ENCODE measurements around the gene MRPL21. TPM values are rescaled to one million over a fixed set of nuclear protein-coding genes. Genes with fewer than 3 reads are reported as not detected.

Gene MRPL21
- polyA plus RNA-seq, 1 donor (not counting 4 experiments of a cell fraction or from before 2014, with no cell fraction given), result 120 TPM

- dilution Hi-C loops (cut with MboI; ENCODE audit: extremely low pct_ligation_motif_present, low sequenced_read_pairs), result no loop called here
- no peaks in the 10 kb centered on the region for H3K4me1 ChIP-seq (ENCODE audit: control insufficient read depth, extremely low read depth, insufficient read depth, low read length)
- H3K79me2 ChIP-seq (ENCODE audit: control insufficient read depth, insufficient read depth, low read length), result no peaks in the 10 kb centered on the region
- H3K36me3 ChIP-seq (ENCODE audit: control insufficient read depth in 2 of 2, extremely low read depth in 1 of 2, insufficient read depth in 2 of 2, low read length in 2 of 2), result peaks cover 18 to 22% of the 10 kb centered on the region in 2 experiments
- DNase-seq (ENCODE audit: low read depth, low spot score) (no peak), FAIRE-seq (no peak)
- H3K9me3 ChIP-seq (ENCODE audit: control insufficient read depth, low read depth, low read length), result peaks cover 5% of the 10 kb centered on the region
- no peak overlapping the region for H2AFZ ChIP-seq (ENCODE audit: control insufficient read depth, low read length)
- no peaks in the 10 kb centered on the region for H4K20me1 ChIP-seq (ENCODE audit: control insufficient read depth, extremely low read depth, insufficient read depth, low read length)
- H3K9ac ChIP-seq (ENCODE audit: control insufficient read depth, extremely low read depth, insufficient read depth, low read length), result no peak overlapping the region
- H3K27me3 ChIP-seq (ENCODE audit: control insufficient read depth, extremely low read depth, insufficient read depth, low read length), result no peaks in the 10 kb centered on the region
- no peak overlapping the region for H3K4me2 ChIP-seq (ENCODE audit: control insufficient read depth, extremely low read depth, insufficient read depth, low read depth, low read length)
- no peak overlapping the region for H3K4me3 ChIP-seq (ENCODE audit: control insufficient read depth in 2 of 3, extremely low read depth in 1 of 3, insufficient read depth in 2 of 3, low read depth in 1 of 3, low read length in 3 of 3)
- no peak for TF ChIP-seq CTCF (optimal IDR thresholded peaks at IDR 0.05 in 1 of 3, IDR thresholded peaks at IDR 0.05 in 1 of 3, conservative IDR thresholded peaks at IDR 0.05 in 1 of 3; ENCODE audit: extremely low read depth in 1 of 3, insufficient read depth in 2 of 3, low read length in 3 of 3)
- TF ChIP-seq EZH2 (IDR thresholded peaks at IDR 0.05; ENCODE audit: low read length), result no peak
- H3K9me1 ChIP-seq (ENCODE audit: control insufficient read depth, extremely low read depth, insufficient read depth, low read length), result no peaks in the 10 kb centered on the region
- no peak overlapping the region for H3K27ac ChIP-seq (ENCODE audit: control insufficient read depth, insufficient read depth, low read length)
Observed at GRCh38 chr11:68929135-68929534, 25.5 kb upstream of the MRPL21 start.

- Histone ChIP-seq H3K36me3 (ENCODE audit: control insufficient read depth in 2 of 2, extremely low read depth in 1 of 2, insufficient read depth in 2 of 2, low read length in 2 of 2) (peaks cover 16 to 24% of the 10 kb centered on the region in 2 experiments), H3K9me3 (ENCODE audit: control insufficient read depth, low read depth, low read length) (peaks cover 5% of the 10 kb centered on the region)
- no peak for FAIRE-seq
Observed at GRCh38 chr11:68928136-68928880, 24.7 kb upstream of the MRPL21 start.

More at GRCh38 chr11:68928136-68928880, 24.7 kb upstream of the MRPL21 start:
- no peaks in the 10 kb centered on the region for H4K20me1 ChIP-seq (ENCODE audit: control insufficient read depth, extremely low read depth, insufficient read depth, low read length)
- H3K9ac ChIP-seq (ENCODE audit: control insufficient read depth, extremely low read depth, insufficient read depth, low read length), result no peak overlapping the region
- dilution Hi-C loops (cut with MboI; ENCODE audit: extremely low pct_ligation_motif_present, low sequenced_read_pairs), result no loop called here
- DNase-seq (ENCODE audit: low read depth, low spot score), result no peak
- H3K27ac ChIP-seq (ENCODE audit: control insufficient read depth, insufficient read depth, low read length), result no peak overlapping the region
- no peak overlapping the region for H3K4me3 ChIP-seq (ENCODE audit: control insufficient read depth in 2 of 3, extremely low read depth in 1 of 3, insufficient read depth in 2 of 3, low read depth in 1 of 3, low read length in 3 of 3)
- no peaks in the 10 kb centered on the region for H3K27me3 ChIP-seq (ENCODE audit: control insufficient read depth, extremely low read depth, insufficient read depth, low read length)
- no peaks in the 10 kb centered on the region for H3K9me1 ChIP-seq (ENCODE audit: control insufficient read depth, extremely low read depth, insufficient read depth, low read length)
- H3K4me2 ChIP-seq (ENCODE audit: control insufficient read depth, extremely low read depth, insufficient read depth, low read depth, low read length), result no peak overlapping the region
- TF ChIP-seq EZH2 (IDR thresholded peaks at IDR 0.05; ENCODE audit: low read length) (no peak), CTCF (optimal IDR thresholded peaks at IDR 0.05 in 1 of 3, IDR thresholded peaks at IDR 0.05 in 1 of 3, conservative IDR thresholded peaks at IDR 0.05 in 1 of 3; ENCODE audit: extremely low read depth in 1 of 3, insufficient read depth in 2 of 3, low read length in 3 of 3) (no peak)
- no peak overlapping the region for H2AFZ ChIP-seq (ENCODE audit: control insufficient read depth, low read length)
- H3K79me2 ChIP-seq (ENCODE audit: control insufficient read depth, insufficient read depth, low read length), result no peaks in the 10 kb centered on the region
- H3K4me1 ChIP-seq (ENCODE audit: control insufficient read depth, extremely low read depth, insufficient read depth, low read length), result no peaks in the 10 kb centered on the region

Data from keratinocyte (primary cell).